Smooth muscle cell (in vitro differentiated cells): ENCODE results near the gene SMIM28. TPM values are rescaled to one million over a fixed set of nuclear protein-coding genes. Genes with fewer than 3 reads are reported as not detected.

Experiments used
- DNase-seq: peaks from one replicate; lab custom pipeline; 2025; ENCODE audit not compliant: unreplicated experiment; lab: John Stamatoyannopoulos, UW
- H2AFZ ChIP-seq: fragments of 200-600 bp; sonication (generic); 2 replicates; pipeline ENCODE4 v1.6.0; 2016; ENCODE audit warnings: antibody characterized with exemption, low read depth, mild to moderate bottlenecking
- H3F3A ChIP-seq: fragments of 200-600 bp; sonication (generic); 2 replicates; pipeline ENCODE4 v1.6.0; 2017; ENCODE audit warnings: antibody characterized with exemption, low read depth
- H3K27ac ChIP-seq: fragments of 200-600 bp; sonication (generic); 2 replicates; pipeline ENCODE4 v1.5.1; 2016; ENCODE audit warnings: low read depth, mild to moderate bottlenecking
- H3K27me3 ChIP-seq: fragments of 200-600 bp; sonication (generic); 2 replicates; pipeline ENCODE4 v1.6.1; 2016; ENCODE audit warnings: low read depth, mild to moderate bottlenecking
- H3K36me3 ChIP-seq: fragments of 200-600 bp; sonication (generic); 2 replicates; pipeline ENCODE4 v1.5.1; 2016; ENCODE audit warnings: low read depth
- H3K4me1 ChIP-seq: fragments of 200-600 bp; sonication (generic); 2 replicates; pipeline ENCODE4 v1.5.1; 2016; ENCODE audit warnings: low read depth
- H3K4me2 ChIP-seq: fragments of 200-600 bp; sonication (generic); 2 replicates; pipeline ENCODE4 v1.6.0; 2016; ENCODE audit warnings: mild to moderate bottlenecking
- H3K4me3 ChIP-seq: fragments of 200-600 bp; sonication (generic); 2 replicates; pipeline ENCODE4 v1.5.1; 2016; ENCODE audit warnings: mild to moderate bottlenecking
- H3K79me2 ChIP-seq: fragments of 200-600 bp; sonication (generic); 2 replicates; pipeline ENCODE4 v1.6.0; 2016; ENCODE audit warnings: low read depth, mild to moderate bottlenecking
- H3K9ac ChIP-seq: fragments of 200-600 bp; sonication (generic); 2 replicates; pipeline ENCODE4 v1.6.0; 2016; ENCODE audit warnings: low read depth
- H3K9me3 ChIP-seq: fragments of 200-600 bp; sonication (generic); replicated peaks from 2 replicates; pipeline ENCODE4 v1.5.1; 2016; ENCODE audit warnings: low read depth
- H4K20me1 ChIP-seq: fragments of 200-600 bp; sonication (generic); 2 replicates; pipeline ENCODE4 v1.6.0; 2016; ENCODE audit warnings: low read depth
- CTCF ChIP-seq: fragments of 200-600 bp; sonication (generic); IDR thresholded peaks from 2 replicates; pipeline ENCODE4 v1.5.1; 2017; ENCODE audit warnings: borderline replicate concordance, mild to moderate bottlenecking, antibody characterized with exemption; ENCODE audit not compliant: insufficient read depth, poor library complexity, severe bottlenecking
- WGBS: methylation state at CpG from one replicate; pipeline ENCODE4 v1.1.7; 2016; ENCODE audit warnings: low lambda C conversion rate; 5-methylcytosine and 5-hydroxymethylcytosine counted together
- polyA plus RNA-seq: library from polyadenylated mRNA; unstranded; fragments of >200 nt; fragmentation: Nextera tagmentation; extraction: Ambion mirVana; gene quantifications from 2 replicates; pipeline ENCODE4 v1.2.1, GENCODE V29; 2016
- total RNA-seq: library from RNA; depleted of rRNA; stranded (reverse); fragments of >200 nt; gene quantifications from 2 replicates; pipeline ENCODE4 v1.2.3, GENCODE V29; 2014

SMIM28 gene
- total and polyA plus RNA-seq, 2 experiments from 2014 or later: not detected

GRCh38 chr6:138401960-138402837, 24.5 kb downstream of the SMIM28 start:
- H3K4me2 ChIP-seq: no peak overlapping the region
- H3K4me3 ChIP-seq: no peak overlapping the region
- H3K79me2 ChIP-seq: no peaks in the 10 kb centered on the region
- DNase-seq: no peak
- peaks cover 4% of the 10 kb centered on the region for H3K4me1 ChIP-seq
- no peak overlapping the region for H2AFZ ChIP-seq
- no peak for TF ChIP-seq CTCF
- 91% methylated on average over 14 of the region's 14 CpGs for WGBS
- no peaks in the 10 kb centered on the region for H3F3A ChIP-seq
- no peak overlapping the region for H3K27ac ChIP-seq
- H3K9me3 ChIP-seq: no peaks in the 10 kb centered on the region
- H4K20me1 ChIP-seq: no peaks in the 10 kb centered on the region
- H3K9ac ChIP-seq: no peak overlapping the region
- no peaks in the 10 kb centered on the region for H3K27me3 ChIP-seq
- H3K36me3 ChIP-seq: no peaks in the 10 kb centered on the region

GRCh38 chr6:138402838-138403187, 25.1 kb downstream of the SMIM28 start:
- peaks cover 4% of the 10 kb centered on the region for H3K4me1 ChIP-seq
- no peak overlapping the region for H3K27ac ChIP-seq
- no peaks in the 10 kb centered on the region for H3K9me3 ChIP-seq
- no peak overlapping the region for H3K4me3 ChIP-seq
- no peaks in the 10 kb centered on the region for H3K79me2 ChIP-seq
- H4K20me1 ChIP-seq: no peaks in the 10 kb centered on the region
- no peaks in the 10 kb centered on the region for H3K36me3 ChIP-seq
- no peak for TF ChIP-seq CTCF
- DNase-seq: no peak
- WGBS: 95% methylated on average over 7 of the region's 8 CpGs
- H3K9ac ChIP-seq: no peak overlapping the region
- peak overlapping the region; percentile 96 for H3K4me2 ChIP-seq
- no peaks in the 10 kb centered on the region for H3F3A ChIP-seq
- no peak overlapping the region for H2AFZ ChIP-seq
- no peaks in the 10 kb centered on the region for H3K27me3 ChIP-seq

GRCh38 chr6:138403324-138403800, 25.7 kb downstream of the SMIM28 start:
- no peaks in the 10 kb centered on the region for H4K20me1 ChIP-seq
- H2AFZ ChIP-seq: peak overlapping the region; percentile 85
- DNase-seq: no peak
- H3F3A ChIP-seq: no peaks in the 10 kb centered on the region
- H3K9ac ChIP-seq: peak overlapping the region; percentile 46
- H3K4me1 ChIP-seq: peaks cover 4% of the 10 kb centered on the region
- peak overlapping the region; percentile 96 for H3K4me2 ChIP-seq
- H3K4me3 ChIP-seq: peak overlapping the region; percentile 94
- H3K36me3 ChIP-seq: no peaks in the 10 kb centered on the region
- no peaks in the 10 kb centered on the region for H3K27me3 ChIP-seq
- peak overlapping the region; percentile 51 for H3K27ac ChIP-seq
- no peaks in the 10 kb centered on the region for H3K79me2 ChIP-seq
- H3K9me3 ChIP-seq: no peaks in the 10 kb centered on the region
- WGBS: 5% methylated on average over 28 of the region's 30 CpGs
- TF ChIP-seq CTCF: no peak
